CD14-positive monocyte (primary cell): ENCODE results near the gene SUPT4H1. TPM values are rescaled to one million over a fixed set of nuclear protein-coding genes. Genes with fewer than 3 reads are reported as not detected.

ENCODE experiments used
- DNase-seq, 3 donors: peaks; one replicate each; pipeline ENCODE4 v3.0.0-alpha.2; 2011 to 2022
- H2AFZ ChIP-seq: 2 replicates; pipeline ENCODE4 v1.6.0; 2012; ENCODE audit warnings: mild to moderate bottlenecking, low read depth, low read length, inconsistent platforms; ENCODE audit not compliant: insufficient read depth, poor library complexity, severe bottlenecking
- H3K27ac ChIP-seq, 2 donors: 1 replicate in 1 of 2; 2 replicates in 1 of 2; pipeline ENCODE4 v1.5.1; 2012 to 2013; ENCODE audit warnings: low read length in 2 of 2, control low read depth in 1 of 2, inconsistent platforms in 1 of 2, low read depth in 1 of 2, mild to moderate bottlenecking in 1 of 2
- H3K27me3 ChIP-seq, 2 donors: one replicate each; pipeline versions ENCODE4 v1.6.0 to v1.6.1; 2011 to 2013; ENCODE audit warnings: low read length in 2 of 2; ENCODE audit not compliant: control insufficient read depth in 2 of 2, insufficient read depth in 2 of 2
- H3K36me3 ChIP-seq, 2 donors: replicated peaks in 1 of 2; 1 replicate in 1 of 2; 2 replicates in 1 of 2; pipeline versions ENCODE4 v1.5.1 to v1.6.1; 2012 to 2013; ENCODE audit warnings: low read length in 2 of 2, control low read depth in 1 of 2, inconsistent platforms in 1 of 2, mild to moderate bottlenecking in 1 of 2; ENCODE audit not compliant: insufficient read depth in 2 of 2, control insufficient read depth in 1 of 2
- H3K4me1 ChIP-seq, 2 donors: 1 replicate in 1 of 2; 2 replicates in 1 of 2; pipeline versions ENCODE4 v1.5.1 to v1.6.1; 2012 to 2013; ENCODE audit warnings: low read length in 2 of 2, control low read depth in 1 of 2, inconsistent platforms in 1 of 2, mild to moderate bottlenecking in 1 of 2, moderate library complexity in 1 of 2; ENCODE audit not compliant: insufficient read depth in 2 of 2, control insufficient read depth in 1 of 2
- H3K4me2 ChIP-seq: replicated peaks from 2 replicates; pipeline ENCODE3; 2012; ENCODE audit warnings: low read length, moderate library complexity, mild to moderate bottlenecking; ENCODE audit not compliant: poor library complexity, severe bottlenecking; ENCODE audit errors: extremely low read depth
- H3K4me3 ChIP-seq, 3 experiments: fragments of 200-600 bp in 1 of 3; sonication (generic) in 1 of 3; replicated peaks in 1 of 3; 1 replicate in 2 of 3; 2 replicates in 1 of 3; pipeline ENCODE4 v1.5.1; 2011 to 2013; ENCODE audit warnings: low read length in 3 of 3, mild to moderate bottlenecking in 3 of 3, control low read depth in 2 of 3, low read depth in 2 of 3, inconsistent platforms in 1 of 3, moderate library complexity in 1 of 3
- H3K79me2 ChIP-seq: 2 replicates; pipeline ENCODE4 v1.6.0; 2012; ENCODE audit warnings: mild to moderate bottlenecking, control low read depth, inconsistent platforms, low read length, moderate library complexity; ENCODE audit not compliant: insufficient read depth
- H3K9ac ChIP-seq: 2 replicates; pipeline ENCODE4 v1.6.0; 2017; ENCODE audit warnings: low read length, mild to moderate bottlenecking; ENCODE audit not compliant: insufficient read depth, poor library complexity, severe bottlenecking
- H3K9me3 ChIP-seq, 2 donors: replicated peaks in 1 of 2; 1 replicate in 1 of 2; 2 replicates in 1 of 2; pipeline versions ENCODE4 v1.5.1 to v1.6.1; 2012 to 2013; ENCODE audit warnings: low read length in 2 of 2, control low read depth in 1 of 2; ENCODE audit not compliant: control insufficient read depth in 1 of 2, insufficient read depth in 1 of 2
- H4K20me1 ChIP-seq: 2 replicates; pipeline ENCODE4 v1.6.0; 2012; ENCODE audit warnings: mild to moderate bottlenecking, low read length, control low read depth, moderate library complexity; ENCODE audit not compliant: insufficient read depth
- H3K27ac Mint-ChIP-seq, 7 donors: one replicate each; pipeline ENCODE4 v1.8.0; 2020; ENCODE audit warnings: mild to moderate bottlenecking in 7 of 7, mixed read lengths in 7 of 7, moderate library complexity in 6 of 7, inconsistent platforms in 2 of 7
- H3K27me3 Mint-ChIP-seq, 3 donors: one replicate each; pipeline ENCODE4 v1.8.0; 2021 to 2022; ENCODE audit warnings: low read depth in 3 of 3, mild to moderate bottlenecking in 3 of 3, mixed read lengths in 3 of 3, moderate library complexity in 3 of 3, inconsistent platforms in 1 of 3
- H3K36me3 Mint-ChIP-seq, 2 donors: one replicate each; pipeline ENCODE4 v1.8.0; 2020; ENCODE audit warnings: mixed read lengths in 2 of 2, inconsistent platforms in 1 of 2, mild to moderate bottlenecking in 1 of 2
- H3K4me1 Mint-ChIP-seq: one replicate; pipeline ENCODE4 v1.8.0; 2020; ENCODE audit warnings: mild to moderate bottlenecking, mixed read lengths
- H3K4me3 Mint-ChIP-seq, 2 donors: one replicate each; pipeline ENCODE4 v1.8.0; 2020; ENCODE audit warnings: mild to moderate bottlenecking in 2 of 2, mixed read lengths in 2 of 2, moderate library complexity in 1 of 2
- H3K9me3 Mint-ChIP-seq, 7 donors: one replicate each; pipeline ENCODE4 v1.8.0; 2020 to 2022; ENCODE audit warnings: mixed read lengths in 7 of 7, mild to moderate bottlenecking in 6 of 7, moderate library complexity in 6 of 7, inconsistent platforms in 2 of 7
- CTCF ChIP-seq: fragments of 200-600 bp; IDR thresholded peaks from one replicate; pipeline ENCODE4 v1.8.0; 2022; ENCODE audit warnings: antibody characterized with exemption, mild to moderate bottlenecking
- WGBS: methylation state at CpG from one replicate; pipeline ENCODE4 v1.1.5; 2013; ENCODE audit warnings: missing lambda C conversion rate; ENCODE audit not compliant: insufficient coverage; 5-methylcytosine and 5-hydroxymethylcytosine counted together
- intact Hi-C, 2 donors: fragments of 100-400 bp; cut with micrococcal nuclease; formaldehyde crosslinking; loops; one replicate each; pipeline versions ENCODE4 v1.15.0 to v1.15.1; 2023
- polyA minus RNA-seq: library from RNA; depleted of rRNA, polyadenylated mRNA; stranded (reverse); fragments of >200 nt; gene quantifications from 2 replicates; pipeline ENCODE4 v1.2.3, GENCODE V29; 2012
- polyA plus RNA-seq, 3 donors: library from polyadenylated mRNA; depleted of rRNA in 1 of 3; unstranded in 2 of 3; stranded (reverse) in 1 of 3; fragments of 300-500 nt in 2 of 3; fragments of >200 nt in 1 of 3; fragmentation: Illumina TruSeq in 2 of 3; gene quantifications; 1 replicate in 2 of 3; 2 replicates in 1 of 3; pipeline ENCODE4 v1.2.3, GENCODE V29; 2012 to 2021
- total RNA-seq, 12 experiments: library from RNA in 1 of 12; stranded (reverse) in 1 of 12; fragments of 120-200 nt in 1 of 12; gene quantifications; one replicate each; pipeline ENCODE4 v1.2.4 and lab custom pipeline; 2013 to 2026; ENCODE audit warnings: mixed read lengths in 6 of 12, inconsistent platforms in 1 of 12

Gene SUPT4H1
- total RNA-seq (2013) = 162 TPM
- 100 to 1,000 TPM; 144 to 251 (median 241) TPM for polyA plus RNA-seq
- polyA minus RNA-seq = 51.4 and 90.0 TPM in 2 replicates
- total RNA-seq (lab: John Stamatoyannopoulos, UW) = 0.42 to 0.92 (median 0.64) reads per million in 11 experiments

- Mint-ChIP-seq H3K9me3 (peaks cover 0 to 2% (median 0%) of the 10 kb centered on the region in 7 donors), H3K4me1 (peaks cover 45% of the 10 kb centered on the region), H3K27me3 (peaks cover 0 to 2% (median 0%) of the 10 kb centered on the region in 3 donors), H3K36me3 (peaks cover 30 to 41% of the 10 kb centered on the region in 2 donors), H3K27ac (peak within 1 kb of the TSS; percentile 98 to 100 (median 99)), H3K4me3 (peak within 1 kb of the TSS; percentile 100)
- DNase-seq = peak; percentile 91 to 92 (median 92)
- WGBS = under 1% methylated on average over 59 of the region's 60 CpGs
- H3K27ac ChIP-seq = peak within 1 kb of the TSS; percentile 89 to 95
- H3K4me2 ChIP-seq = peak within 1 kb of the TSS; percentile 92
- peaks cover 55% of the 10 kb centered on the region for H3K79me2 ChIP-seq
- intact Hi-C loops = loop anchor here (2.0 to 5.0 kb wide), 3 partner anchors 13 to 65 kb away; partner anchors contain the start of gene RNF43 (in 1 of the 2)
- peak within 1 kb of the TSS; percentile 79 to 97 (median 94) for H3K4me3 ChIP-seq
- H3K36me3 ChIP-seq = peaks cover 30 to 32% of the 10 kb centered on the region in 2 donors
- H2AFZ ChIP-seq = peak within 1 kb of the TSS; percentile 79
- no peaks in the 10 kb centered on the region for H3K9me3 ChIP-seq
- peaks cover 25 to 38% of the 10 kb centered on the region in 2 donors for H3K4me1 ChIP-seq
- no peak for TF ChIP-seq CTCF
- H3K27me3 ChIP-seq = no peaks in the 10 kb centered on the region
- peak within 1 kb of the TSS; percentile 84 for H3K9ac ChIP-seq
- peaks cover 36% of the 10 kb centered on the region for H4K20me1 ChIP-seq
Measured at GRCh38 chr17:58351831-58352595, at the start of gene SUPT4H1. SUPT4H1 (minus strand) TSS chr17:58352201; CDS start chr17:58352135, 66 bp downstream.

- H3K27ac ChIP-seq = no peak overlapping the region
- H3K79me2 ChIP-seq = no peaks in the 10 kb centered on the region
- H4K20me1 ChIP-seq = no peaks in the 10 kb centered on the region
- no peak for DNase-seq
- H3K27me3 ChIP-seq = peaks cover 0 to 6% of the 10 kb centered on the region in 2 donors
- no peaks in the 10 kb centered on the region for H3K9me3 ChIP-seq
- peaks cover 7 to 28% (median 8%) of the 10 kb centered on the region in 3 donors for H3K27me3 Mint-ChIP-seq
- no peak overlapping the region for H3K4me3 Mint-ChIP-seq
- no peaks in the 10 kb centered on the region for H3K36me3 Mint-ChIP-seq
- no peaks in the 10 kb centered on the region for H3K36me3 ChIP-seq
- no peaks in the 10 kb centered on the region for H3K4me1 ChIP-seq
- no peak for TF ChIP-seq CTCF
- intact Hi-C loops = no loop called here
- H3K4me1 Mint-ChIP-seq = no peaks in the 10 kb centered on the region
- H3K9ac ChIP-seq = no peak overlapping the region
- 100% methylated on average over 1 of the region's 2 CpGs for WGBS
- H2AFZ ChIP-seq = no peak overlapping the region
- no peak overlapping the region for H3K27ac Mint-ChIP-seq
- no peak overlapping the region for H3K4me2 ChIP-seq
- H3K9me3 Mint-ChIP-seq = no peaks in the 10 kb centered on the region
- no peak overlapping the region for H3K4me3 ChIP-seq
Measured at GRCh38 chr17:58401287-58401686, 49.3 kb upstream of the SUPT4H1 start.
